HepG2 (cell line): ENCODE measurements around the gene C16orf82. TPM values are rescaled to one million over a fixed set of nuclear protein-coding genes. Genes with fewer than 3 reads are reported as not detected.

Experiments
- ATAC-seq: fragments of 200-7000 bp; cut with Tn5 transposase; 3 replicates; pipeline ENCODE4 v1.9.1; 2020; ENCODE audit warnings: mild to moderate bottlenecking, moderate library complexity
- BruUV-seq: library from RNA; stranded (reverse); fragments of 400-500 nt; replicated peaks from 2 replicates; lab custom pipeline; 2021; lab: Mats Ljungman, UMichigan
- CTCF ChIA-PET: fragments of 300-600 bp; formaldehyde crosslinking; extraction: SDS; loops from one replicate; lab custom pipeline; 2021; ENCODE audit warnings: low total read pairs, inconsistent platforms, low intra/inter-chr PET ratio; lab: Yijun Ruan, JAX
- POLR2A ChIA-PET: fragments of 350-600 bp; sonication (Branson Sonifier 250); formaldehyde crosslinking; loops from one replicate; lab custom pipeline; 2020; ENCODE audit warnings: antibody characterized with exemption, inconsistent platforms; lab: Yijun Ruan, JAX
- DNase-seq: peaks from one replicate; pipeline ENCODE4 v3.0.0-alpha.2; 2015; ENCODE audit warnings: low spot score
- FAIRE-seq: peaks from 3 replicates; lab custom pipeline; 2011; peaks lifted over from hg19 to GRCh38; lab: Jason Lieb, UNC
- H2AFZ ChIP-seq: one replicate; pipeline ENCODE4 v1.6.1; 2011; ENCODE audit warnings: low read length, inconsistent platforms
- H3K27ac ChIP-seq: fragments of 300-600 bp; 3 replicates; pipeline ENCODE4 v1.8.0; 2011; ENCODE audit warnings: mixed run types, mild to moderate bottlenecking, mixed read lengths, low read length, inconsistent platforms; ENCODE audit not compliant: insufficient read depth; ENCODE audit errors: extremely low read length
- H3K27me3 ChIP-seq, 2 experiments: fragments of 200-600 bp in 1 of 2; 2 replicates in 1 of 2; 3 replicates in 1 of 2; pipeline versions ENCODE4 v1.6.0 to v1.8.0; 2011; ENCODE audit warnings: low read length in 2 of 2, mild to moderate bottlenecking in 2 of 2, moderate library complexity in 2 of 2, inconsistent platforms in 1 of 2; ENCODE audit not compliant: insufficient read depth in 2 of 2, control insufficient read depth in 1 of 2
- H3K36me3 ChIP-seq, 2 experiments: fragments of 200-600 bp in 1 of 2; replicated peaks in 1 of 2; 2 replicates in 1 of 2; 3 replicates in 1 of 2; pipeline versions ENCODE4 v1.5.1 to v1.8.0; 2011; ENCODE audit warnings: low read length in 2 of 2, inconsistent platforms in 1 of 2; ENCODE audit not compliant: insufficient read depth in 2 of 2, control insufficient read depth in 1 of 2
- H3K4me1 ChIP-seq: 2 replicates; pipeline ENCODE4 v1.5.1; 2012; ENCODE audit warnings: low read length, inconsistent platforms; ENCODE audit not compliant: insufficient read depth
- H3K4me2 ChIP-seq: 2 replicates; pipeline ENCODE4 v1.6.0; 2011; ENCODE audit warnings: low read depth, low read length, inconsistent platforms
- H3K4me3 ChIP-seq, 3 experiments: fragments of 200-600 bp in 1 of 3; sonication (generic), shearing (Covaris generic) in 1 of 3; replicated peaks in 1 of 3; 2 replicates each; pipeline ENCODE4 v1.5.1; 2011 to 2016; ENCODE audit warnings: low read length in 3 of 3, inconsistent platforms in 2 of 3, low read depth in 2 of 3, mild to moderate bottlenecking in 2 of 3, control low read depth in 1 of 3, mixed read lengths in 1 of 3; ENCODE audit not compliant: insufficient read depth in 1 of 3
- H3K79me2 ChIP-seq: one replicate; pipeline ENCODE4 v1.6.1; 2011; ENCODE audit warnings: low read length, inconsistent platforms; ENCODE audit not compliant: insufficient read depth
- H3K9ac ChIP-seq: 2 replicates; pipeline ENCODE4 v1.6.0; 2011; ENCODE audit warnings: mild to moderate bottlenecking, low read depth, low read length, inconsistent platforms; ENCODE audit not compliant: insufficient read depth
- H3K9me3 ChIP-seq: 2 replicates; pipeline ENCODE4 v1.5.1; 2012; ENCODE audit warnings: mild to moderate bottlenecking, low read length
- H4K20me1 ChIP-seq: 2 replicates; pipeline ENCODE4 v1.6.0; 2011; ENCODE audit warnings: inconsistent platforms, mild to moderate bottlenecking, low read length, moderate library complexity; ENCODE audit not compliant: insufficient read depth
- CCAR2 ChIP-seq: fragments of 200-400 bp; formaldehyde crosslinking; optimal IDR thresholded peaks from 2 replicates; pipeline ENCODE3; 2018; ENCODE audit warnings: low read depth, mild to moderate bottlenecking, low read length, moderate library complexity
- POLR2G ChIP-seq: fragments of 200-400 bp; formaldehyde crosslinking; IDR thresholded peaks from 2 replicates; pipeline ENCODE4 v1.6.1; 2018; ENCODE audit warnings: mild to moderate bottlenecking, low read depth, low read length, moderate library complexity
- ZNF569 ChIP-seq: sonication (generic); formaldehyde crosslinking; IDR thresholded peaks from 2 replicates; pipeline ENCODE4 v1.5.0; 2020; ENCODE audit warnings: mild to moderate bottlenecking, missing genetic modification reagents, moderate library complexity, borderline replicate concordance
- WGBS: methylation state at CpG from one replicate; pipeline ENCODE4 v1.1.6; 2017; ENCODE audit warnings: low lambda C conversion rate; 5-methylcytosine and 5-hydroxymethylcytosine counted together
- in situ Hi-C: cut with HindIII; loops from 2 replicates; pipeline ENCODE4 v1.10.0; 2017; ENCODE audit warnings: low pct_unique_long_range_greater_than_20kb; ENCODE audit not compliant: extremely low pct_ligation_motif_present
- intact Hi-C: fragments of 100-400 bp; cut with micrococcal nuclease; formaldehyde crosslinking; loops from one replicate; pipeline ENCODE4 v1.10.0; 2022; ENCODE audit not compliant: unreplicated experiment
- polyA plus RNA-seq, 8 experiments: library from polyadenylated mRNA; depleted of rRNA in 3 of 8; stranded (reverse) in 7 of 8; unstranded in 1 of 8; fragments of >200 nt; fragmentation: Illumina TruSeq in 4 of 8; extraction: Trizol in 4 of 8; gene quantifications; 2 replicates each; pipeline versions ENCODE4 v1.2.1 to v1.2.3, GENCODE V29; 2011 to 2016; ENCODE audit warnings: low read depth in 4 of 8, missing spikeins in 1 of 8, mixed read lengths in 1 of 8; ENCODE audit not compliant: insufficient read depth in 1 of 8
- total RNA-seq, 5 experiments: library from RNA; depleted of rRNA; stranded (reverse); fragments of >200 nt; fragmentation: Illumina TruSeq; extraction: Trizol; gene quantifications; 2 replicates each; pipeline ENCODE4 v1.2.3, GENCODE V29; 2016; ENCODE audit warnings: low read depth in 1 of 5
- TF ChIP-seq, protein P1 (sequence below): sonication (generic); formaldehyde crosslinking; IDR thresholded peaks from 2 replicates; pipeline ENCODE4 v1.9.0; 2021; ENCODE audit warnings: missing genetic modification reagents, borderline replicate concordance
- TF ChIP-seq, protein P2 (sequence below): IDR thresholded peaks from 2 replicates; pipeline ENCODE4 v1.6.1; 2016; ENCODE audit warnings: missing compliant biosample characterization, missing genetic modification reagents, borderline replicate concordance

Gene C16orf82
- total and polyA plus RNA-seq, 2 of the 13 experiments (the other 11 are each of a cell fraction or from before 2014, with no cell fraction given), result not detected

DNA sequence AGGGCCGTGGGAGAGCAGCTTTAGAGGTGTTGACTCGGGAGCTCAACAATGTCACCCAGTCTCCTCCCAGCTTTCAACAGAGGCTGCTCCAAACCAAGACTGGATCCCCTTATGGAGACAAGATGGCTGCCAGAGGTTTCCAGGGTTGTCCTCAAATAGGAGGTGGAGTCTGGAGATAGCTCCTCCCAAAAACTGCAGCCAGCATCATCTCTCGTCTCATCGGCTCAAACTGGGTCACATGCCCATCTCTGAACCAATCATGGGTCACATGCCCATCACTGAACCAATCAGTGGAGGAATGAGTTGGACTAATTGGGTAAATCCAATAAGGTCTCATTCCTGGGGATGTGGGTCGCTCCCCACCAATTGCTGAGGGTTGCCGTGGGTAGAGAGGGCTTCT is 41.1 kb upstream of the C16orf82 start (continued):
- no peak for TF ChIP-seq ZNF569

DNA sequence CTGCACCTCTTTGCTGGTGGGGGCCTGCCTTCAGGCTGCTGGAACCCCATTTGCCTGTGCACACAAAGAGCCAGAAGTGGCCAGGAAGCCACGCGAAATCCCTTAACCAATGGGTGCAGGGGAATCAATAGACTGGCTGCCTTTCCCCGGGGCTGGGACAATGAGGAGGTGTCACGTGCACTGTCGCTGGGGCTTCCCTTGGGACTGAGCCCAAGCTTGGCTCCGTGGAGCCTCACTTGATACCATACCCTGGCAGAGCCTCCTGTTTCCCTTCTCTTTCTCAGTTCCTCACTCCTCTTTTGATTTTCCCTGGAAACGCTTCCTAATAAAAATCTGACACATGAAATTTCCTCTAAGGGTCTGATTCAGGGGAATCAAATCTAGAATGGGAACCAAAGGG is 38.8 kb upstream of the C16orf82 start:
- no peaks in the 10 kb centered on the region for H4K20me1 ChIP-seq
- POLR2A ChIA-PET, result no interaction called here
- WGBS, result 0% methylated on average over 7 of the region's 7 CpGs
- H2AFZ ChIP-seq, result no peak overlapping the region
- no peak overlapping the region for H3K9ac ChIP-seq
- in situ Hi-C loops (no loop called here), intact Hi-C loops (no loop called here)
- no peak overlapping the region for H3K4me3 ChIP-seq
- H3K9me3 ChIP-seq, result no peaks in the 10 kb centered on the region
- no TSS peak for BruUV-seq
- ATAC-seq (no peak), FAIRE-seq (no peak), DNase-seq (no peak)
- H3K27me3 ChIP-seq, result peaks cover 0 to 12% of the 10 kb centered on the region in 2 experiments; a peak in 2 of 5 replicates
- H3K36me3 ChIP-seq, result no peaks in the 10 kb centered on the region
- H3K4me2 ChIP-seq, result no peak overlapping the region
- no peak overlapping the region for H3K27ac ChIP-seq
- no peaks in the 10 kb centered on the region for H3K79me2 ChIP-seq
- no peak for TF ChIP-seq POLR2G
- TF ChIP-seq, protein P1, sequence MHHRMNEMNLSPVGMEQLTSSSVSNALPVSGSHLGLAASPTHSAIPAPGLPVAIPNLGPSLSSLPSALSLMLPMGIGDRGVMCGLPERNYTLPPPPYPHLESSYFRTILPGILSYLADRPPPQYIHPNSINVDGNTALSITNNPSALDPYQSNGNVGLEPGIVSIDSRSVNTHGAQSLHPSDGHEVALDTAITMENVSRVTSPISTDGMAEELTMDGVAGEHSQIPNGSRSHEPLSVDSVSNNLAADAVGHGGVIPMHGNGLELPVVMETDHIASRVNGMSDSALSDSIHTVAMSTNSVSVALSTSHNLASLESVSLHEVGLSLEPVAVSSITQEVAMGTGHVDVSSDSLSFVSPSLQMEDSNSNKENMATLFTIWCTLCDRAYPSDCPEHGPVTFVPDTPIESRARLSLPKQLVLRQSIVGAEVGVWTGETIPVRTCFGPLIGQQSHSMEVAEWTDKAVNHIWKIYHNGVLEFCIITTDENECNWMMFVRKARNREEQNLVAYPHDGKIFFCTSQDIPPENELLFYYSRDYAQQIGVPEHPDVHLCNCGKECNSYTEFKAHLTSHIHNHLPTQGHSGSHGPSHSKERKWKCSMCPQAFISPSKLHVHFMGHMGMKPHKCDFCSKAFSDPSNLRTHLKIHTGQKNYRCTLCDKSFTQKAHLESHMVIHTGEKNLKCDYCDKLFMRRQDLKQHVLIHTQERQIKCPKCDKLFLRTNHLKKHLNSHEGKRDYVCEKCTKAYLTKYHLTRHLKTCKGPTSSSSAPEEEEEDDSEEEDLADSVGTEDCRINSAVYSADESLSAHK (CRISPR knock-in tag), result no peak
- TF ChIP-seq CCAR2, result no peak
- TF ChIP-seq, protein P2, sequence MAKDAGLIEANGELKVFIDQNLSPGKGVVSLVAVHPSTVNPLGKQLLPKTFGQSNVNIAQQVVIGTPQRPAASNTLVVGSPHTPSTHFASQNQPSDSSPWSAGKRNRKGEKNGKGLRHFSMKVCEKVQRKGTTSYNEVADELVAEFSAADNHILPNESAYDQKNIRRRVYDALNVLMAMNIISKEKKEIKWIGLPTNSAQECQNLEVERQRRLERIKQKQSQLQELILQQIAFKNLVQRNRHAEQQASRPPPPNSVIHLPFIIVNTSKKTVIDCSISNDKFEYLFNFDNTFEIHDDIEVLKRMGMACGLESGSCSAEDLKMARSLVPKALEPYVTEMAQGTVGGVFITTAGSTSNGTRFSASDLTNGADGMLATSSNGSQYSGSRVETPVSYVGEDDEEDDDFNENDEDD (CRISPR knock-in tag), result no peak
- no peaks in the 10 kb centered on the region for H3K4me1 ChIP-seq
- CTCF ChIA-PET, result no interaction called here
